ENCODE measurements around the gene PLA2G4B.

Gene PLA2G4B

DNA sequence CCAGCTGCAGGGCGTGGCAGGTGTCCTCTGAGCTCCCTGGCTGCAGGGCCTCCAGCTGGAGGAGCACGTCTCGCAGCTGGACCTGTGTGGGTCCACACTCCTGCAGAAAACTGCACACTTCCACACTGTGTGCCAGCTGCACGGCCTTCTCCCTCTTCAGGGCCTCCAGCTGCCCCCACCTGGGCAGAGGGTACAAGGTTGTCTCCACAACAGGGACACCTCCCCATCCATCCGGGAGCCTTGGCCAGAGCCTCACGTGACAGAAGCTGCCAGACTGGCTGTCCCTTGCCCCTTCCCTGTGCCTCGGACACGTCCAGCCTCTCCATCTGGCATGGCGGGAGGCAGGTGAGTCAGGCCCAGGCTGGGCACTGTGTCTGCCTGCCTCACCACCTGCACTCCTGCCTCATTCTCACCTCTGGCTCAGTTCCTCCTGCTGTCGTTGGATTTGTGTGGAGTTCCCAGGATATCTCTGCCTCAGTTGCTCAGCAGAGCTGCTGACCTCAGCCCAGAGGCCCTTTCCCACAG lies 40.7 kb downstream of the PLA2G4B start:
- H3K36me3 ChIP-seq (ENCODE audit: control insufficient read depth, insufficient read depth, low read length) = no peaks in the 10 kb centered on the region
- H3K4me1 ChIP-seq (ENCODE audit: control insufficient read depth, insufficient read depth, low read length) = no peaks in the 10 kb centered on the region
- no peak overlapping the region for H3K4me3 ChIP-seq (ENCODE audit: low read depth, low read length)
- H3K9me3 ChIP-seq (ENCODE audit: control insufficient read depth, insufficient read depth, low read length) = no peaks in the 10 kb centered on the region
- no peak overlapping the region for H3K9ac ChIP-seq (ENCODE audit: low read depth, low read length)
- H3K27me3 ChIP-seq (ENCODE audit: control insufficient read depth, insufficient read depth, low read length) = peaks cover 28% of the 10 kb centered on the region

DNA sequence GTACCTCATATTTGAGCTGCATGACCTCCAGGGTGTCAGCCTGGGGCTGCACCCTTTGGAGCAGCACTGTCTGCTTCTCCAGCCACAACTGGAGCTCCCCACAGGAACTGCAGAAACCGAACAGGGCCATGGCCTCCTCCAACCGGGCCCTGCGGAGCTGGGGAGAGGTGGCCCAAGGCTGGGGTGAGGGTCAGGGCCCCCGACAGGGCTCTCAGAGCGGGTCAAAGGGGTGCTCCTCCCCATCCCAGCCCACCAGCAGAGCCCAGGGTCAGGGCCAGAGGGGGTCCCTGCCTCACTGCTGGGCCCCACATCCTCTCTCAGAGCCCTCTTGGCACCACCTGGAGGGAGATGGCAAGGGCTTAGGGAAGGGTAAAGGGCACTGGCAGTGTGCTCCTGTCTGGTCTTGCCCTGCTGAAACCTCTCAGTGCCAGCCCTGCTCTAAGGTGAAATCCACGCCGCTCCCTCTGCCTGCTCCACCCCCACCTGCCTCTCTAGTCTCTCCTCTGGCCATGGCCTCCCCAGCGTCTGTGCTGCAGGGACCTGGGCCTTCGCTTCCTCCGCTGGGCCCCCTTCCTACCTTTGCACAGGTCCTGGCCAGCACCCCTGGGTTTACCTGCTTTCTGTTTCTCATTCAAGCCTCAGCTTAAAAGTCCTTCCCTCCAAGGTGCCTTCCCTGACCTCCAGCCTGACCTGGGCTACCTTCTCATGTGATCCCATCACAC lies 41.7 kb downstream of the PLA2G4B start:
- Histone ChIP-seq H3K4me3 (ENCODE audit: low read depth, low read length) (no peak overlapping the region), H3K4me1 (ENCODE audit: control insufficient read depth, insufficient read depth, low read length) (no peaks in the 10 kb centered on the region), H3K27me3 (ENCODE audit: control insufficient read depth, insufficient read depth, low read length) (peaks cover 28% of the 10 kb centered on the region), H3K9me3 (ENCODE audit: control insufficient read depth, insufficient read depth, low read length) (no peaks in the 10 kb centered on the region), H3K9ac (ENCODE audit: low read depth, low read length) (no peak overlapping the region), H3K36me3 (ENCODE audit: control insufficient read depth, insufficient read depth, low read length) (no peaks in the 10 kb centered on the region)

- H3K9me3 ChIP-seq (ENCODE audit: control insufficient read depth, insufficient read depth, low read length) = no peaks in the 10 kb centered on the region
- no peaks in the 10 kb centered on the region for H3K36me3 ChIP-seq (ENCODE audit: control insufficient read depth, insufficient read depth, low read length)
- H3K4me1 ChIP-seq (ENCODE audit: control insufficient read depth, insufficient read depth, low read length) = no peaks in the 10 kb centered on the region
- H3K9ac ChIP-seq (ENCODE audit: low read depth, low read length) = no peak overlapping the region
- no peak overlapping the region for H3K4me3 ChIP-seq (ENCODE audit: low read depth, low read length)
- H3K27me3 ChIP-seq (ENCODE audit: control insufficient read depth, insufficient read depth, low read length) = peaks cover 28% of the 10 kb centered on the region
Measured at GRCh38 chr15:41881086-41881485, 42.4 kb downstream of the PLA2G4B start.

- Histone ChIP-seq H3K27me3 (ENCODE audit: control insufficient read depth, insufficient read depth, low read length) (peaks cover 28% of the 10 kb centered on the region), H3K9ac (ENCODE audit: low read depth, low read length) (no peak overlapping the region), H3K4me1 (ENCODE audit: control insufficient read depth, insufficient read depth, low read length) (no peaks in the 10 kb centered on the region), H3K36me3 (ENCODE audit: control insufficient read depth, insufficient read depth, low read length) (no peaks in the 10 kb centered on the region), H3K9me3 (ENCODE audit: control insufficient read depth, insufficient read depth, low read length) (no peaks in the 10 kb centered on the region), H3K4me3 (ENCODE audit: low read depth, low read length) (no peak overlapping the region)
Measured at GRCh38 chr15:41881550-41881919, 42.9 kb downstream of the PLA2G4B start.

DNA sequence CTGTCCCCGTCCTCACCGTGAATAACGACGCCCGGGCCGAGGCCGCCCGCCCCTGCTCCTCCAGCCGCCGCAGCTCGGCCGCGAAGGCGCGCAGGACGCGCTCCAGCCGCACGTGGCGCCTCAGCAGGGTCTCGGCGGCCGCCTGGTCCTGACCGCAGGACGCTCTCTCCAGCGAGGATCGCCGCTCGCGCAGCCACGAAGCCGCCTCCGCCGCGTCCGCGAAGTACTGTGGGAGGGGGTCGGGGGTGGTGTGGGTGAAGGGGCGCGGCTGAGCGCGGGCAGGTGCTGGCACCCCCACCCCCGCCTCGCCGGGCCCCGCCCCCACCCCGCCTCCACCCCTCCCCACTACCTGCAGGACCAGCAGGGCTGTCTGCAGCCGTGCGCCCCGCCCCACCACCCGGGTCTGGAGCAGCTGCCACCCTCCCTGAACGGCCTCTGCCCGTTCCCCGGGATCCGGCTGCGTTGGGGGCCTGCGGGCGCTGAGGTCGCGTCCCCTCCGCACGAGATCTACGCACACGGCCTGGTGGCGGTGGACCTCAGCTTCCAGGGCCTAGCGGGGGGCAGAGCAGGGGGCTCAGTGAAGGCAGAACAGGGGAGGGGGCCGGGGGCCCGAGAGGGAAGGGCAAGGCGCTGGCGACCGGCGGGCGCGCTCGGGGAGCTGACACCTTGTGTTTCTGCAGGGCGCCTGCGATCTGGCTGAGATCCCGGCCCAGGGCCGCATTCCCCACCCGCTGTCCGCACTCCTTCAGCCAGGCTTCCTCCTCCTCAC lies 43.5 kb downstream of the PLA2G4B start:
- no peak overlapping the region for H3K9ac ChIP-seq (ENCODE audit: low read depth, low read length)
- H3K4me3 ChIP-seq (ENCODE audit: low read depth, low read length) = peak overlapping the region; percentile 37
- H3K4me1 ChIP-seq (ENCODE audit: control insufficient read depth, insufficient read depth, low read length) = no peaks in the 10 kb centered on the region

GRCh38 chr15:41882689-41883483 lies 44.2 kb downstream of the PLA2G4B start:
- H3K9ac ChIP-seq (ENCODE audit: low read depth, low read length) = no peak overlapping the region
- H3K4me1 ChIP-seq (ENCODE audit: control insufficient read depth, insufficient read depth, low read length) = no peaks in the 10 kb centered on the region
- H3K9me3 ChIP-seq (ENCODE audit: control insufficient read depth, insufficient read depth, low read length) = no peaks in the 10 kb centered on the region
- peaks cover 28% of the 10 kb centered on the region for H3K27me3 ChIP-seq (ENCODE audit: control insufficient read depth, insufficient read depth, low read length)
- H3K36me3 ChIP-seq (ENCODE audit: control insufficient read depth, insufficient read depth, low read length) = no peaks in the 10 kb centered on the region
- peak overlapping the region; percentile 37 for H3K4me3 ChIP-seq (ENCODE audit: low read depth, low read length)

More for the DNA sequence above, 43.5 kb downstream of the PLA2G4B start:
- Histone ChIP-seq H3K9me3 (ENCODE audit: control insufficient read depth, insufficient read depth, low read length) (no peaks in the 10 kb centered on the region), H3K36me3 (ENCODE audit: control insufficient read depth, insufficient read depth, low read length) (no peaks in the 10 kb centered on the region), H3K27me3 (ENCODE audit: control insufficient read depth, insufficient read depth, low read length) (peaks cover 28% of the 10 kb centered on the region)

DNA sequence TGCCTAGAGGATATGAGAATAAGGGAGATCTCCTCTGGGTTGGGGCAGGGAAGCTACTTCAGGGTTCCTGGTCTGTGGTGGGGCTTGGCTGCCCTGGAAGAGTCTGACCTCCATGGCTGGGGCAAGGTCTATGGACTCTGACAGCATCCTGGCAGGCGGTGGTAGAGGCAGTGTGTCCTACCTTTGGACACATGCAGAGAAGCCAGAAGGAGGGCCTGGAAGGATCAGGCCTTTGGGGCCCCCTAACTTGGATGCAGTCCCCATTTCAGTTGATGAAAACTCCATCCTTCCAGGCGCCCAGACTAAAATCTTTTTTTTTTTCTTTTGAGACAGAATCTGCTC lies 44.8 kb downstream of the PLA2G4B start:
- Histone ChIP-seq H3K27me3 (ENCODE audit: control insufficient read depth, insufficient read depth, low read length) (peaks cover 28% of the 10 kb centered on the region), H3K9me3 (ENCODE audit: control insufficient read depth, insufficient read depth, low read length) (no peaks in the 10 kb centered on the region), H3K9ac (ENCODE audit: low read depth, low read length) (no peak overlapping the region), H3K4me3 (ENCODE audit: low read depth, low read length) (no peak overlapping the region), H3K36me3 (ENCODE audit: control insufficient read depth, insufficient read depth, low read length) (no peaks in the 10 kb centered on the region), H3K4me1 (ENCODE audit: control insufficient read depth, insufficient read depth, low read length) (no peaks in the 10 kb centered on the region)

DNA sequence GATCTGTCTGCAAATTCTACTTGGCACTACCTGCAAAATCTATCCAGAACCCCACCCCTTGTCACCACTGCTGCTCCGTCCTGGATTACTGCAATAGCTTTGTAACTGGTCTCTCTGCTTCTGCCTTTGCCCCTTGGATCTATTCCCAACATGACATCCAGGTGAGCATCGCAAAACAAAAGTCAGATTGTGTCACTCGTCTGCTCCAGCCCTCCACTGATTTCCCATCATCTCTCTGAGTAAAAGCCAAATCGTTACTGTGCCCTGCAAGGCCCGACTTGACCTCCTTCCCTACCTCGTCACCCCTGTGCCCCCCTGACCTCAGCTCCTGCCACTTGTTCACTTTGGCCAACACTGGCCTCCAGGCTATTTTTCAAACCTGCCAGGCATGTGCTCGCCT lies 45.8 kb downstream of the PLA2G4B start:
- no peaks in the 10 kb centered on the region for H3K4me1 ChIP-seq (ENCODE audit: control insufficient read depth, insufficient read depth, low read length)
- peaks cover 28% of the 10 kb centered on the region for H3K27me3 ChIP-seq (ENCODE audit: control insufficient read depth, insufficient read depth, low read length)
- H3K9ac ChIP-seq (ENCODE audit: low read depth, low read length) = no peak overlapping the region
- H3K9me3 ChIP-seq (ENCODE audit: control insufficient read depth, insufficient read depth, low read length) = no peaks in the 10 kb centered on the region
- no peak overlapping the region for H3K4me3 ChIP-seq (ENCODE audit: low read depth, low read length)
- H3K36me3 ChIP-seq (ENCODE audit: control insufficient read depth, insufficient read depth, low read length) = no peaks in the 10 kb centered on the region

DNA sequence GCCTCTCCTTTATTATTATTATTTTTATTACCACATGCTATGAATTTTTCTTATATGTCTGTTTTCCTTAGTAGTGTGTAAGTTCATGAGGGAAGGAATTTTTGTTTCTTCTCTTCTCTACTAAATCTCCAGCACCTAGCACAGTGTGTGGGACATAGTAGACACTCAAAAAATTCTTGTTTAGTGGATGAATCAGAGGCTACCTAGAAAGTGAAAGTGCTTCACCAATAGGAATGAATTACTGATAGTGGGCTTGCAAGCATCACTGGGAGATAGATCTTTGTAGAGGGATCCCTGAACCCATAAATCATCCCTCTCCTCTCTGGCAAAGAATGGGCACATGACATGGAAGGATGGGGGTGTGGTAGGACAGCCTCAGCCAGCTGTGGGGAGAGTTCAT lies 46.7 kb downstream of the PLA2G4B start:
- Histone ChIP-seq H3K27me3 (ENCODE audit: control insufficient read depth, insufficient read depth, low read length) (peaks cover 26% of the 10 kb centered on the region), H3K4me1 (ENCODE audit: control insufficient read depth, insufficient read depth, low read length) (no peaks in the 10 kb centered on the region)

DNA sequence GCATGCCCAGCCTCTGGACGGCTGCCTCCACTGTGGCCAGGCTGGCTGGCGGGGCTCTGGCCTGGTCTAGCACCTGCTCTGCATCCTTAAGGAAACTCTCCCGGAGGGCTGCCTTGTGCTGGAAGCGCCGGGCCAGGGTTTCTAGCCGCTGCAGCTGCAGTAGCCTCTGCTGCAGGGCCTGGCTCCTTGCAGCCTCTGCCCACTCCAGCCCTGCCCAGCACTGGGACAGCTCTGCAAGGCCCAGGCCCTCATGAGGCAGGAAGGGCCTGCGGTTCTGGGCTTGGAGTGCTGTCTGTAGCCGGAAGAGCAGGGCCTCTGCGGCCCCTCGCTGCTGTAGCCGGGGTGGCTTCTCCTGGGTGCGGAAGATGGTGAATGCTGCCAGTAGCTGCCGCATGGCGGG lies 47.2 kb downstream of the PLA2G4B start:
- Histone ChIP-seq H3K27me3 (ENCODE audit: control insufficient read depth, insufficient read depth, low read length) (peaks cover 22% of the 10 kb centered on the region), H3K4me1 (ENCODE audit: control insufficient read depth, insufficient read depth, low read length) (no peaks in the 10 kb centered on the region), H3K36me3 (ENCODE audit: control insufficient read depth, insufficient read depth, low read length) (no peaks in the 10 kb centered on the region), H3K9me3 (ENCODE audit: control insufficient read depth, insufficient read depth, low read length) (no peaks in the 10 kb centered on the region), H3K9ac (ENCODE audit: low read depth, low read length) (no peak overlapping the region), H3K4me3 (ENCODE audit: low read depth, low read length) (no peak overlapping the region)

More for the DNA sequence above, 46.7 kb downstream of the PLA2G4B start:
- no peak overlapping the region for H3K4me3 ChIP-seq (ENCODE audit: low read depth, low read length)
- no peaks in the 10 kb centered on the region for H3K36me3 ChIP-seq (ENCODE audit: control insufficient read depth, insufficient read depth, low read length)
- H3K9ac ChIP-seq (ENCODE audit: low read depth, low read length) = no peak overlapping the region
- no peaks in the 10 kb centered on the region for H3K9me3 ChIP-seq (ENCODE audit: control insufficient read depth, insufficient read depth, low read length)

DNA sequence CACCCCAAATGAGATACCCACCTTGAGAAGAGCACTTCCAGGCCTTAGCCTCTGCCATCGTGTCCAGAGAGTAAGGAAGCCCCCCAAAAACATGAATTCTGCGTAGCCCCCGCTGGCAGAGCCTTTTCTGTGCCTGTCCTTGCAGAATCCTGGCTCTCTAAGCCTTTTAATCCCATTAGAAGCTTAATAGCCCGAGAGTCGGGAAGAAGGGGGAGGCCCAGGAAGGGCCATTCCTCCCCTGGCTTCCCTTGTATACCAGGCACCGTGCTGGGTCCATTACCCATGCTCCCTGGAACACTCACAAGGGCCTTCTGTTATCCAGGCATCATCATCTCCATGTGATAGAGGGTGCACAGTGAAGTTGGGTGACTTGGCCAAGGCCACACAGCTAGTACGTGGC lies 48.1 kb downstream of the PLA2G4B start:
- no peaks in the 10 kb centered on the region for H3K9me3 ChIP-seq (ENCODE audit: control insufficient read depth, insufficient read depth, low read length)
- no peaks in the 10 kb centered on the region for H3K4me1 ChIP-seq (ENCODE audit: control insufficient read depth, insufficient read depth, low read length)
- peaks cover 13% of the 10 kb centered on the region for H3K27me3 ChIP-seq (ENCODE audit: control insufficient read depth, insufficient read depth, low read length)
- no peak overlapping the region for H3K9ac ChIP-seq (ENCODE audit: low read depth, low read length)
- no peaks in the 10 kb centered on the region for H3K36me3 ChIP-seq (ENCODE audit: control insufficient read depth, insufficient read depth, low read length)
- H3K4me3 ChIP-seq (ENCODE audit: low read depth, low read length) = no peak overlapping the region

Measured in iPS-15b (cell line).